Stimulated activated CD4-positive, alpha-beta T cell treated with anti-CD3 and anti-CD28 coated beads, Interleukin-2, amount 100 ng/mL, for 24 hours (primary cell): ENCODE measurements around the gene VWDE.
A peak's percentile ranks its signal among the peaks of the same experiment; 100 is the strongest.
"Not testable (repeated sequence)": the region's sequence is repeated elsewhere in the genome, so short reads cannot be mapped to it uniquely, and the experiment has no call there.

ENCODE experiments used
- DNase-seq, 2 donors: peaks; one replicate each; pipeline ENCODE4 v3.0.0-alpha.2; 2020

Gene VWDE

GRCh38 chr7:12401538-12402364 is 1.9 kb downstream of the VWDE start:
- no peak for DNase-seq

GRCh38 chr7:12398186-12398585 is 5.5 kb downstream of the VWDE start:
- no peak for DNase-seq

- no peak for DNase-seq
These were observed 6.0 kb downstream of the VWDE start for GRCh38 chr7:12397671-12398070.

GRCh38 chr7:12396670-12397069 is 7.0 kb downstream of the VWDE start:
- DNase-seq = not testable (repeated sequence)

GRCh38 chr7:12391922-12392615 is 11.6 kb downstream of the VWDE start:
- no peak for DNase-seq

- peak; percentile 20 to 39 for DNase-seq
These were observed 14.5 kb downstream of the VWDE start for GRCh38 chr7:12389089-12389700.

- no peak for DNase-seq
These were observed 17.3 kb downstream of the VWDE start for GRCh38 chr7:12386313-12386740.

- DNase-seq = no peak
These were observed 18.3 kb downstream of the VWDE start for GRCh38 chr7:12385364-12385786.

- DNase-seq = no peak
These were observed 20.3 kb downstream of the VWDE start for GRCh38 chr7:12383377-12383776.

- DNase-seq = no peak
These were observed 25.3 kb downstream of the VWDE start for GRCh38 chr7:12378389-12378788.

GRCh38 chr7:12377406-12377805 is 26.3 kb downstream of the VWDE start:
- no peak for DNase-seq

GRCh38 chr7:12373580-12374263 is 29.9 kb downstream of the VWDE start:
- DNase-seq = no peak

GRCh38 chr7:12370249-12370648 is 33.4 kb downstream of the VWDE start:
- DNase-seq = no peak

- DNase-seq = no peak
These were observed 33.9 kb downstream of the VWDE start for GRCh38 chr7:12369756-12370155.

- DNase-seq = no peak
These were observed 34.6 kb downstream of the VWDE start for GRCh38 chr7:12369072-12369471.

GRCh38 chr7:12360948-12361347 is 42.7 kb downstream of the VWDE start:
- DNase-seq = no peak

GRCh38 chr7:12358694-12359093 is 45.0 kb downstream of the VWDE start:
- no peak for DNase-seq

GRCh38 chr7:12357508-12357907 is 46.2 kb downstream of the VWDE start:
- no peak for DNase-seq

GRCh38 chr7:12351843-12352242 is 51.8 kb downstream of the VWDE start:
- no peak for DNase-seq

- DNase-seq = no peak
These were observed 52.7 kb downstream of the VWDE start for GRCh38 chr7:12350971-12351370.

- no peak for DNase-seq
These were observed 66.6 kb downstream of the VWDE start for GRCh38 chr7:12337095-12337494.

GRCh38 chr7:12328888-12329770 is 74.5 kb downstream of the VWDE start:
- no peak for DNase-seq
